Measurements from ENCODE around the gene RPGR.

The RPGR gene

GRCh38 chrX:38327007-38327774, at the start of gene RPGR:
Gene RPGR, minus strand, starts transcription at chrX:38327509. Its CDS starts 142 bp downstream, at chrX:38327367.
- peak; percentile 85 for DNase-seq (ENCODE audit: low read depth)

GRCh38 chrX:38376747-38377146, 49.4 kb upstream of the RPGR start:
- no peak for DNase-seq (ENCODE audit: low read depth)

GRCh38 chrX:38375891-38376290, 48.6 kb upstream of the RPGR start:
- DNase-seq (ENCODE audit: low read depth) = no peak

GRCh38 chrX:38374431-38374830, 47.1 kb upstream of the RPGR start:
- no peak for DNase-seq (ENCODE audit: low read depth)

- DNase-seq (ENCODE audit: low read depth) = no peak
Measured at GRCh38 chrX:38371641-38372040, 44.3 kb upstream of the RPGR start.

- no peak for DNase-seq (ENCODE audit: low read depth)
Measured at GRCh38 chrX:38368774-38369173, 41.5 kb upstream of the RPGR start.

- no peak for DNase-seq (ENCODE audit: low read depth)
Measured at GRCh38 chrX:38365954-38366353, 38.6 kb upstream of the RPGR start.

- DNase-seq (ENCODE audit: low read depth) = no peak
Measured at GRCh38 chrX:38363046-38363445, 35.7 kb upstream of the RPGR start.

- no peak for DNase-seq (ENCODE audit: low read depth)
Measured at GRCh38 chrX:38357747-38358673, 30.7 kb upstream of the RPGR start.

GRCh38 chrX:38356401-38356800, 29.1 kb upstream of the RPGR start:
- DNase-seq (ENCODE audit: low read depth) = no peak

- no peak for DNase-seq (ENCODE audit: low read depth)
Measured at GRCh38 chrX:38352362-38352761, 25.1 kb upstream of the RPGR start, which contains the start of gene OTC. Gene OTC, plus strand, starts transcription at chrX:38352604. Its CDS starts 93 bp downstream, at chrX:38352697.

- no peak for DNase-seq (ENCODE audit: low read depth)
Measured at GRCh38 chrX:38351346-38351745, 24.0 kb upstream of the RPGR start.

- DNase-seq (ENCODE audit: low read depth) = no peak
Measured at GRCh38 chrX:38347136-38347535, 19.8 kb upstream of the RPGR start.

GRCh38 chrX:38346150-38346549, 18.8 kb upstream of the RPGR start:
- DNase-seq (ENCODE audit: low read depth) = no peak

- DNase-seq (ENCODE audit: low read depth) = no peak
Measured at GRCh38 chrX:38342853-38343778, 15.8 kb upstream of the RPGR start.

GRCh38 chrX:38341442-38341841, 14.1 kb upstream of the RPGR start:
- DNase-seq (ENCODE audit: low read depth) = no peak

- DNase-seq (ENCODE audit: low read depth) = no peak
Measured at GRCh38 chrX:38336538-38337240, 9.4 kb upstream of the RPGR start.

- DNase-seq (ENCODE audit: low read depth) = no peak
Measured at GRCh38 chrX:38335382-38335781, 8.1 kb upstream of the RPGR start.

GRCh38 chrX:38332505-38332904, 5.2 kb upstream of the RPGR start:
- DNase-seq (ENCODE audit: low read depth) = no peak

GRCh38 chrX:38327775-38328081, 419 bp upstream of the RPGR start:
- no peak for DNase-seq (ENCODE audit: low read depth)

- no peak for DNase-seq (ENCODE audit: low read depth)
Measured at GRCh38 chrX:38326086-38326485, 1.2 kb downstream of the RPGR start.
